IMR-90 (cell line): Measurements from ENCODE around the gene LDB2.

Experiments used
- BHLHE40 ChIP-seq: fragments of 150-350 bp; IDR thresholded peaks from 2 replicates; pipeline ENCODE4 v1.6.1; 2016; ENCODE audit warnings: mild to moderate bottlenecking, low read depth, low read length
- CEBPB ChIP-seq: IDR thresholded peaks from 2 replicates; pipeline ENCODE4 v1.6.1; 2012; ENCODE audit warnings: low read depth, low read length, improper control_type of control experiment
- CHD1 ChIP-seq: IDR thresholded peaks from 2 replicates; pipeline ENCODE4 v1.6.1; 2012; ENCODE audit warnings: low read depth, low read length, improper control_type of control experiment
- CTCF ChIP-seq: conservative IDR thresholded peaks from 2 replicates; pipeline ENCODE4 v1.5.1; 2012; ENCODE audit warnings: mild to moderate bottlenecking, low read depth, low read length, improper control_type of control experiment
- ELK1 ChIP-seq: fragments of 150-350 bp; IDR thresholded peaks from 2 replicates; pipeline ENCODE4 v1.6.1; 2016; ENCODE audit warnings: low read depth, mild to moderate bottlenecking, low read length, moderate library complexity, borderline replicate concordance
- MAFK ChIP-seq: IDR thresholded peaks from 2 replicates; pipeline ENCODE4 v1.6.1; 2012; ENCODE audit warnings: low read depth, low read length, improper control_type of control experiment
- MAZ ChIP-seq: IDR thresholded peaks from 2 replicates; pipeline ENCODE4 v1.6.1; 2012; ENCODE audit warnings: low read depth, mild to moderate bottlenecking, low read length, improper control_type of control experiment, moderate library complexity, borderline replicate concordance
- MXI1 ChIP-seq: IDR thresholded peaks from 2 replicates; pipeline ENCODE4 v1.6.1; 2012; ENCODE audit warnings: low read depth, mild to moderate bottlenecking, low read length, moderate library complexity, borderline replicate concordance
- POLR2A ChIP-seq: IDR thresholded peaks from 2 replicates; pipeline ENCODE4 v1.6.1; 2012; ENCODE audit warnings: mild to moderate bottlenecking, low read depth, low read length
- RAD21 ChIP-seq: IDR thresholded peaks from 2 replicates; pipeline ENCODE4 v1.6.1; 2012; ENCODE audit warnings: low read length, improper control_type of control experiment
- RCOR1 ChIP-seq: IDR thresholded peaks from 2 replicates; pipeline ENCODE4 v1.6.1; 2012; ENCODE audit warnings: mild to moderate bottlenecking, low read length, improper control_type of control experiment; ENCODE audit not compliant: insufficient replicate concordance
- RFX5 ChIP-seq: IDR thresholded peaks from 2 replicates; pipeline ENCODE4 v1.8.0; 2012; ENCODE audit warnings: low read depth, mild to moderate bottlenecking, low read length, moderate library complexity
- SMC3 ChIP-seq: fragments of 150-350 bp; IDR thresholded peaks from 2 replicates; pipeline ENCODE4 v1.6.1; 2016; ENCODE audit warnings: low read depth, mild to moderate bottlenecking, antibody characterized with exemption, low read length, moderate library complexity
- USF2 ChIP-seq: fragments of 150-350 bp; IDR thresholded peaks from 2 replicates; pipeline ENCODE4 v1.6.1; 2017; ENCODE audit warnings: mild to moderate bottlenecking, antibody characterized with exemption, low read length, low read depth

- TF ChIP-seq CTCF (no peak), CEBPB (no peak), CHD1 (no peak), MAFK (no peak), USF2 (no peak), ELK1 (no peak), POLR2A (no peak), RFX5 (no peak), BHLHE40 (no peak), RAD21 (no peak), MXI1 (no peak), MAZ (no peak), RCOR1 (no peak), SMC3 (no peak)
Measured at GRCh38 chr4:16582036-16582435, 316.4 kb downstream of the LDB2 start.
